SU-DHL-6 (cell line): ENCODE data around the gene GPRC6A.

Source experiments
- H2AFZ ChIP-seq: fragments of 200-600 bp; sonication (generic); 2 replicates; pipeline ENCODE4 v1.6.1; 2014; ENCODE audit warnings: low read depth, mild to moderate bottlenecking, moderate library complexity, mixed read lengths, antibody characterized with exemption, low read length; ENCODE audit not compliant: severe bottlenecking
- H3F3A ChIP-seq: fragments of 200-600 bp; shearing (Covaris generic); 2 replicates; pipeline ENCODE4 v1.6.0; 2016; ENCODE audit warnings: antibody characterized with exemption, mild to moderate bottlenecking; ENCODE audit not compliant: insufficient read depth
- H3K27ac ChIP-seq: fragments of 200-600 bp; sonication (generic); 2 replicates; pipeline ENCODE4 v1.5.1; 2016; ENCODE audit warnings: low read depth, mild to moderate bottlenecking, low read length, moderate library complexity, mixed read lengths
- H3K27me3 ChIP-seq: fragments of 200-600 bp; sonication (generic), shearing (Covaris generic); 2 replicates; pipeline ENCODE4 v1.6.0; 2014; ENCODE audit warnings: mild to moderate bottlenecking, low read length
- H3K36me3 ChIP-seq: fragments of 200-600 bp; sonication (generic); 2 replicates; pipeline ENCODE4 v1.6.1; 2014; ENCODE audit warnings: mild to moderate bottlenecking, low read length, mixed read lengths
- H3K4me2 ChIP-seq: fragments of 300-600, 200-600 bp; shearing (Covaris generic), sonication (generic); 2 replicates; pipeline ENCODE4 v1.6.0; 2014; ENCODE audit warnings: low read length, low read depth, mild to moderate bottlenecking; ENCODE audit not compliant: poor library complexity, severe bottlenecking
- H3K4me3 ChIP-seq: fragments of 200-600 bp; sonication (generic); 2 replicates; pipeline ENCODE4 v1.5.1; 2014; ENCODE audit warnings: antibody characterized with exemption, low read length, mild to moderate bottlenecking, mixed read lengths; ENCODE audit not compliant: insufficient read depth, poor library complexity, severe bottlenecking
- H3K79me2 ChIP-seq: fragments of 200-600 bp; sonication (generic); 2 replicates; pipeline ENCODE4 v1.6.1; 2014; ENCODE audit warnings: mild to moderate bottlenecking, low read length, moderate library complexity; ENCODE audit not compliant: insufficient read depth
- H3K9ac ChIP-seq: fragments of 200-600 bp; sonication (generic); 2 replicates; pipeline ENCODE4 v1.7.0; 2014; ENCODE audit warnings: mild to moderate bottlenecking, low read length
- H3K9me2 ChIP-seq: fragments of 200-600 bp; sonication (generic); replicated peaks from 2 replicates; pipeline ENCODE4 v1.6.1; 2014; ENCODE audit warnings: low read length; ENCODE audit not compliant: insufficient read depth
- H3K9me3 ChIP-seq: fragments of 200-600 bp; sonication (generic); 2 replicates; pipeline ENCODE4 v1.6.1; 2014; ENCODE audit warnings: low read length, mixed read lengths; ENCODE audit not compliant: insufficient read depth
- H4K20me1 ChIP-seq: fragments of 200-600 bp; sonication (generic); 2 replicates; pipeline ENCODE4 v1.6.1; 2014; ENCODE audit warnings: low read depth, mild to moderate bottlenecking, antibody characterized with exemption, low read length, moderate library complexity, mixed read lengths
- CTCF ChIP-seq: fragments of 200-600 bp; sonication (generic); IDR thresholded peaks from one replicate; pipeline ENCODE4 v1.5.1; 2017; ENCODE audit warnings: antibody characterized with exemption, mild to moderate bottlenecking, low read length, moderate library complexity; ENCODE audit not compliant: insufficient read depth, poor library complexity, severe bottlenecking
- EZH2phosphoT487 ChIP-seq: fragments of 200-600 bp; sonication (generic), shearing (Covaris generic); conservative IDR thresholded peaks from 2 replicates; pipeline ENCODE4 v1.6.1; 2018; ENCODE audit warnings: mild to moderate bottlenecking, antibody characterized with exemption, low read length, moderate library complexity, mixed read lengths

Gene GPRC6A

GRCh38 chr6:116764629-116764960 lies 64.3 kb downstream of the GPRC6A start:
- H3K4me3 ChIP-seq, result no peak overlapping the region
- H3K36me3 ChIP-seq, result no peaks in the 10 kb centered on the region
- H2AFZ ChIP-seq, result no peak overlapping the region
- no peaks in the 10 kb centered on the region for H4K20me1 ChIP-seq
- no peaks in the 10 kb centered on the region for H3K79me2 ChIP-seq
- no peaks in the 10 kb centered on the region for H3K27me3 ChIP-seq
- no peak overlapping the region for H3K9ac ChIP-seq
- no peaks in the 10 kb centered on the region for H3F3A ChIP-seq
- H3K9me3 ChIP-seq, result no peaks in the 10 kb centered on the region
- TF ChIP-seq CTCF, result no peak
- TF ChIP-seq EZH2phosphoT487, result no peak
- H3K9me2 ChIP-seq, result no peaks in the 10 kb centered on the region
- H3K4me2 ChIP-seq, result no peak overlapping the region
- H3K27ac ChIP-seq, result no peak overlapping the region

GRCh38 chr6:116763906-116764628 lies 64.8 kb downstream of the GPRC6A start:
- no peak overlapping the region for H2AFZ ChIP-seq
- H3K9me2 ChIP-seq, result no peaks in the 10 kb centered on the region
- no peaks in the 10 kb centered on the region for H3K9me3 ChIP-seq
- no peaks in the 10 kb centered on the region for H4K20me1 ChIP-seq
- H3K27ac ChIP-seq, result no peak overlapping the region
- H3K4me2 ChIP-seq, result no peak overlapping the region
- no peak overlapping the region for H3K9ac ChIP-seq
- no peaks in the 10 kb centered on the region for H3K79me2 ChIP-seq
- H3K36me3 ChIP-seq, result no peaks in the 10 kb centered on the region
- no peak for TF ChIP-seq EZH2phosphoT487
- no peak for TF ChIP-seq CTCF
- no peak overlapping the region for H3K4me3 ChIP-seq
- H3F3A ChIP-seq, result no peaks in the 10 kb centered on the region
- no peaks in the 10 kb centered on the region for H3K27me3 ChIP-seq

- no peaks in the 10 kb centered on the region for H4K20me1 ChIP-seq
- H3F3A ChIP-seq, result no peaks in the 10 kb centered on the region
- no peak overlapping the region for H3K9ac ChIP-seq
- H3K27ac ChIP-seq, result no peak overlapping the region
- no peaks in the 10 kb centered on the region for H3K79me2 ChIP-seq
- no peaks in the 10 kb centered on the region for H3K9me3 ChIP-seq
- TF ChIP-seq EZH2phosphoT487 (no peak), CTCF (no peak)
- no peaks in the 10 kb centered on the region for H3K36me3 ChIP-seq
- H3K27me3 ChIP-seq, result no peaks in the 10 kb centered on the region
- no peaks in the 10 kb centered on the region for H3K9me2 ChIP-seq
- H3K4me2 ChIP-seq, result no peak overlapping the region
- H2AFZ ChIP-seq, result no peak overlapping the region
- no peak overlapping the region for H3K4me3 ChIP-seq
Observed at GRCh38 chr6:116763048-116763447, 65.8 kb downstream of the GPRC6A start.
